ENCODE results near the gene NAA40. TPM values are rescaled to one million over a fixed set of nuclear protein-coding genes. Genes with fewer than 3 reads are reported as not detected.

The NAA40 gene
- total RNA-seq: 10 to 100 TPM; 26.1 to 27.3 TPM

GRCh38 chr11:63938479-63939396, at the start of gene NAA40:
TSS of gene NAA40 (plus strand) at chr11:63939002. CDS start at chr11:63939097, 95 bp downstream.
- POLR2A ChIA-PET: interaction anchor here (0.6 kb wide), 2 partner anchors 19 to 162 kb away, joined by 3 read pairs; no protein-coding TSS in a partner anchor
- CTCF ChIA-PET: interaction anchor here (1.0 to 4.2 kb wide), 2 partner anchors 101 to 171 kb away, joined by 3 to 17 read pairs; no protein-coding TSS in a partner anchor

GRCh38 chr11:63889344-63889743, 49.5 kb upstream of the NAA40 start:
- ChIA-PET CTCF (interaction anchor here (0.6 to 1.4 kb wide), 3 partner anchors 39 to 50 kb away, joined by 3 to 4 read pairs (median 3); partner anchors contain the start of gene MARK2), POLR2A (no interaction called here)

- ChIA-PET CTCF (interaction anchor here (1.1 to 1.6 kb wide), 3 partner anchors 24 to 78 kb away, joined by 3 to 5 read pairs (median 3); no protein-coding TSS in a partner anchor), POLR2A (no interaction called here)
Measured at GRCh38 chr11:63890368-63890767, 48.4 kb upstream of the NAA40 start.

- CTCF ChIA-PET: interaction anchor here (0.6 kb wide), 1 partner anchor 942 kb away, joined by 3 read pairs; no protein-coding TSS in a partner anchor
- POLR2A ChIA-PET: interaction anchor here (0.5 kb wide), 1 partner anchor 32 kb away, joined by 3 read pairs; no protein-coding TSS in a partner anchor
Measured at GRCh38 chr11:63892228-63892627, 46.6 kb upstream of the NAA40 start.

DNA sequence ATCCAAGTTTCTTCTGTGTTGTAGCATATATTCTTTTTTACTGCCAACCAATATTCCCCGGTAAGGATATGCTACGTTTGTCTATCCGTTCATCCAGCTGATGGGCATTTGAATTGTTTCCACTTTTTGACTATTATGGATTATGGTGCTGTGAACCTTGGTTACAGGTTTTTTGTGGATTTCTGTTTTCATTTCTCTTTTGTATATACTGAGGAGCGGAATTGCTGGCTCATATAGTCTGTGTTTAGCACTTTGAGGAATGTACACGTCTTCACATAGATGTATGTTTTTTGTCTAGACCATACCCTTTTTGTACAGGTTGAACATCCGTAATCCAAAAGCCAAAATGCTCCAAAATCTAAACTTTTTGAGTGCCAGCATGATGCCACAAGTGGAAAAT, 45.4 kb upstream of the NAA40 start:
- ChIA-PET CTCF (interaction anchor here (0.5 kb wide), 1 partner anchor 253 kb away, joined by 3 read pairs; no protein-coding TSS in a partner anchor), POLR2A (no interaction called here)

GRCh38 chr11:63896071-63896470, 42.7 kb upstream of the NAA40 start:
- ChIA-PET CTCF (interaction anchor here (0.7 to 1.6 kb wide), 2 partner anchors 59 to 994 kb away, joined by 3 to 5 read pairs; no protein-coding TSS in a partner anchor), POLR2A (no interaction called here)

GRCh38 chr11:63897459-63898146, 41.2 kb upstream of the NAA40 start:
- ChIA-PET POLR2A (no interaction called here), CTCF (interaction anchor here (1.4 to 1.6 kb wide), 2 partner anchors 9 to 60 kb away, joined by 3 to 5 read pairs; no protein-coding TSS in a partner anchor)

DNA sequence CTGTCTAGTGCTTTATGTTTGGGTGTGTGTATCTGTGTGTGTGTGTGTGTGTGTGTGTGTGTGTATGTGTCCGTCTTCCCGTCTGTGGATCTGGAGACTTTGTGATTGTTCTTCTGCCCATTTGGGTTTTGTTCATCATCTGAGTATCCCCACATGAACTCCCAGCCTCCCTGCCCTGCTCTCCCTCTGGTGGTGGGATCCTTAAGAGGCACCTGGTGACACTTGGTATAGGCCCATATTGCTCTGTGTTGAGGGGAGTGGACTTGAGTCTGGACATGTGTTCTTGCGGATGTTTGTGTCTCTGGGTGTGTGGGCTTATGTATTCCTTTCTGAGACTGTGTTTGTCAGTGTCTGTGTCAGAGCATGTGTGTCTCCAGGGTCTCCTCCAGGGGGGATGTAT, 37.1 kb upstream of the NAA40 start:
- CTCF ChIA-PET: interaction anchor here (2.9 kb wide), 1 partner anchor 64 kb away, joined by 11 read pairs; no protein-coding TSS in a partner anchor
- POLR2A ChIA-PET: no interaction called here

DNA sequence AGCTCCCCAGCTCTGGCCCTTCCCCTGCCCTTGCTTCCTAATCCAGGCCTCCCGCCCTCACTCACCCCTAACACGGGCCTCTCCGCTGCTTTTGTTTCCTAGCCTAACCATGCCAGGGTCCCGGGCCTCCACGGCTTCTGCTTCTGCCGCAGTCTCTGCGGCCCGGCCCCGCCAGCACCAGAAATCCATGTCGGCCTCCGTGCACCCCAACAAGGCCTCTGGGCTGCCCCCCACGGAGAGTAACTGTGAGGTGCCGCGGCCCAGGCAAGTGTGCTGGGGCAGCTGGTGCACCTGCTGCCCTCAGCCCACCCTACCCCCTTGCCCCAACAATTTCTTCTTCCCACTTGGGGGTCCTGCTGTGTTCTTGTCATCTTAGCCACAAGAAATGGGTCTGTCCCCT, 34.9 kb upstream of the NAA40 start:
- POLR2A ChIA-PET: no interaction called here

GRCh38 chr11:63904743-63905142, 34.1 kb upstream of the NAA40 start:
- ChIA-PET CTCF (interaction anchor here (0.7 kb wide), 1 partner anchor 251 kb away, joined by 3 read pairs; no protein-coding TSS in a partner anchor), POLR2A (no interaction called here)

More for the DNA sequence above, 34.9 kb upstream of the NAA40 start:
- CTCF ChIA-PET: interaction anchor here (0.7 to 2.4 kb wide), 3 partner anchors 13 to 250 kb away, joined by 3 to 6 read pairs (median 3); partner anchors contain the start of gene RCOR2

- CTCF ChIA-PET: no interaction called here
- POLR2A ChIA-PET: no interaction called here
Measured at GRCh38 chr11:63905179-63905578, 33.6 kb upstream of the NAA40 start.

GRCh38 chr11:63906087-63906486, 32.7 kb upstream of the NAA40 start:
- POLR2A ChIA-PET: interaction anchor here (0.9 kb wide), 1 partner anchor 67 kb away, joined by 5 read pairs; the partner anchor contains the start of gene MARK2
- CTCF ChIA-PET: interaction anchor here (0.7 to 1.5 kb wide), 3 partner anchors 9 to 69 kb away, joined by 3 to 10 read pairs (median 3); no protein-coding TSS in a partner anchor

DNA sequence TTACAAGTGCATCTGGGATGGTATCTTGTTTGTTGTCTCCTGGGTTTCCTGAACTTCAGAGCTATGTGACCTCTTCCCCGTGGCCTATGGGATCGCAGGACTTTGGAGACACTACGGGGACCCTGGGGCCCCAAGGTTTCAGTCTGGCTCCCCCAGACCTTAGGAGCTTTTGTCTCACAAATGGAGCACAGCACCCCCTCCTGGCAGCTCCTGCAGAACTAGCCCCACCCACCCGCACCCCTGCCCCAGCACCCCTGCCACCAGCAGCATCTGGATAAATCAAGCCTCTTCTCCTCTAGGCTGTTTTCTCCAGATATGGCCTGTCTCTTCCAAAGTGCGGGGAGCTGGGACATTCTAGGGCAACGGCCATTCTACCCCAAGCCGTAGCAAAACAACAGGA, 32.2 kb upstream of the NAA40 start:
- ChIA-PET CTCF (interaction anchor here (0.6 to 1.5 kb wide), 5 partner anchors 9 to 75 kb away, joined by 3 to 10 read pairs (median 3); no protein-coding TSS in a partner anchor), POLR2A (interaction anchor here (0.9 kb wide), 1 partner anchor 68 kb away, joined by 5 read pairs; the partner anchor contains the start of gene MARK2)

- POLR2A ChIA-PET: interaction anchor here (0.9 kb wide), 1 partner anchor 68 kb away, joined by 5 read pairs; the partner anchor contains the start of gene MARK2
Measured at GRCh38 chr11:63907063-63907462, 31.7 kb upstream of the NAA40 start.

DNA sequence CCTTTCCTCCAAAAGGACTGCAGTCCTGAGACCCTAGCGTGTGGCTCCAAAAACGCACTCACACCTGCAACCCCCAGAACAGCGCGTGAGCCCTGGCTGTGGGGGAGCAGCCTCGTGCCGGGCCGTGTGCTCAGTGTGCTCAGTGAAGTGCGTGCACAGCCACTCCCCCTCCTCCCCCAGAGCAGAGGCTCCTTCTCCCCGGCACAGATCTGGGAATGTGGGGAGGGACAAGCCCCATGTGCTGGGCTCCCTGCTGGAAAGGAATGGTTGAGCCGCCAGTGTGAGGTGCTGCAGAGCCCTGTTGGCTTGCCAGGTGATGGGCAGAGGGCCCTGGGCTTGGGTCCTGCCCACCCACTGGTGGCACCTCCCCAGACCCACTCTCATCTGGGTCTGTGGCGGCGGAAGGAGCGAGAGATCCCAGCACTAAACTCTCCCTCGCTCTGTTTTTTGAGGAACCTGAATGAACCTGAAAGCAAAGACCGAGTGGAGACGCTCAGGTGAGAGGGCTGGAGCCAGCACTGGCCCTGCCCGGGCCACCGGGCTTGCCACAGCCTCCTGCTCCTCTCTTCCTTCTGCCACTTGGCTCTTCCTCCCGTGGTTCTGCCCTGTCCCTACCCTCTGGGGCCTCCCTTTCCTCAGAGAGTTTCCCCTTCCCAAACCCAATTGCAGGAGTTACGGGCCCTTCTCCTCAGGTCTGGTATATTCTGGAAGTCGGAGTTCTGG, 30.8 kb upstream of the NAA40 start:
- CTCF ChIA-PET: interaction anchor here (1.2 kb wide), 1 partner anchor 43 kb away, joined by 3 read pairs; no protein-coding TSS in a partner anchor
- POLR2A ChIA-PET: no interaction called here

More at GRCh38 chr11:63907063-63907462, 31.7 kb upstream of the NAA40 start:
- CTCF ChIA-PET: interaction anchor here (0.6 to 1.5 kb wide), 4 partner anchors 23 to 76 kb away, joined by 3 to 10 read pairs (median 4); no protein-coding TSS in a partner anchor

- POLR2A ChIA-PET: no interaction called here
- CTCF ChIA-PET: no interaction called here
Measured at GRCh38 chr11:63908631-63909401, 30.0 kb upstream of the NAA40 start.

DNA sequence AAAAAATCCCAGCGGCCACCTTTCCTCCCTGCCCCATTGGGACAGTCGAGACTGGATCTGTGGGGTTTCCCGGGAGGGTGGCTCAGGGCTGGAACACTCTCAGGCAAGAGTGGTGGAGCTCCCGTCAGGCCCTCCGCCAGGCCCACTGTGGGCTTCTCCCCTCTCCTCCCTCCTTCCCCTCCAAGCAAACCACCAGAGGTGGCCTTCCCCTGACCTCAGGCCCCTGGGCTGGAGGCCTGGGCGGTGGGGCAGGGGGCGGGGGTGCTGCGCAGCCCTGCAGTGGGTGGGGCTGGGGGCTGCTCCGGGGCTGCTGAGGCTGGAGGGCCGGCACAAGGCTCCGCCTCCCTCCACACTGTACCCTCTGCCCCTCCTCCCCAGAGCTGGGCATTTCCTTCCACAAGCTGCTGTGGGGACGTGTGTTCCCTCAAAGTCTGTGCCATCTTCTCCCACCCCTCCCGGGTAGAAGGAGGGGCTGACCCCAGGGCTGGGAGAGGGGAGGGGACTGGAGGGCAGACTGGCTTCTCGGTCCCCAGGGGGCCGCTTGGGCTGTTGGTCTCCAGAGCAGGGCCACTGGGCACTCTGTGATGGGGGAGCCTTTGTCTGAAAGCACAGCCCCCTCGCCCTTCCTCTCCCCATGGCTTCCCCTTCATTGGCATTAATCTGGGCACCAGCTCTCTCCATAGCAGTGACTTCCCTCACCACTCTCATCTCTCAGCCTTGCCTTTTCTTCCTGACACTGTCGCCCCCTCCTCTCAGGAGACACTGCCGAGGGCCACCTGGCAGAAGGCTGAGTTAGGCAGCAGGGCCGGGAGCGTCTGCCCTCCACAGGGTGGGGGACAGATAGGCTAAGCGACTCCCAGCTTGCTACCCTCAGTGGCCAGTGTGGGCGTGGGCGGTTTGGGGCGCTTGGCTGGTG, 29.0 kb upstream of the NAA40 start:
- ChIA-PET CTCF (no interaction called here), POLR2A (interaction anchor here (0.6 kb wide), 1 partner anchor 55 kb away, joined by 4 read pairs; no protein-coding TSS in a partner anchor)
